Thoracic aorta (tissue), 2 donors: ENCODE results near the gene SERPINA9. TPM values are rescaled to one million over a fixed set of nuclear protein-coding genes. Genes with fewer than 3 reads are reported as not detected.

ENCODE experiments used
- ATAC-seq: fragments of 150-250 bp; one replicate; pipeline ENCODE4 v1.8.0; 2017; ENCODE audit warnings: low read depth; ENCODE audit not compliant: insufficient number of reproducible peaks, low FRiP score
- DNase-seq: peaks from one replicate; pipeline ENCODE4 v3.0.0-alpha.2; 2020; ENCODE audit warnings: low spot score
- H3K27ac ChIP-seq, 2 donors: fragments of 200-600 bp; sonication (generic); 1 replicate in 1 of 2; 2 replicates in 1 of 2; pipeline ENCODE4 v1.5.1; 2016; ENCODE audit warnings: mild to moderate bottlenecking in 2 of 2, moderate library complexity in 2 of 2
- H3K27me3 ChIP-seq: fragments of 200-600 bp; sonication (generic); replicated peaks from 2 replicates; pipeline ENCODE4 v1.6.0; 2016; ENCODE audit warnings: mild to moderate bottlenecking; ENCODE audit not compliant: insufficient read depth
- H3K36me3 ChIP-seq: fragments of 200-600 bp; sonication (generic); one replicate; pipeline ENCODE4 v1.5.1; 2016
- H3K4me1 ChIP-seq, 2 donors: fragments of 200-600 bp; sonication (generic); 1 replicate in 1 of 2; 2 replicates in 1 of 2; pipeline versions ENCODE4 v1.5.1 to v1.6.0; 2016; ENCODE audit warnings: low read depth in 2 of 2, mild to moderate bottlenecking in 1 of 2; ENCODE audit not compliant: control insufficient read depth in 1 of 2
- H3K4me3 ChIP-seq: fragments of 200-600 bp; sonication (generic); 2 replicates; pipeline ENCODE4 v1.5.1; 2016; ENCODE audit warnings: mild to moderate bottlenecking
- H3K9me3 ChIP-seq: fragments of 200-600 bp; sonication (generic); 2 replicates; pipeline ENCODE4 v1.5.1; 2016
- total RNA-seq, 2 donors: library from RNA; depleted of rRNA; stranded (reverse); fragments of >200 nt; gene quantifications; one replicate each; pipeline versions ENCODE4 v1.1.0 to v1.2.3, GENCODE V29; 2016
- TF ChIP-seq, protein P1 (sequence below): fragments of 200-600 bp; sonication (generic); IDR thresholded peaks from one replicate; pipeline ENCODE4 v1.5.1; 2019; ENCODE audit warnings: antibody characterized with exemption

SERPINA9 gene
- total RNA-seq, 2 donors from 2014 or later = 2.3 TPM; not detected in 1

DNA sequence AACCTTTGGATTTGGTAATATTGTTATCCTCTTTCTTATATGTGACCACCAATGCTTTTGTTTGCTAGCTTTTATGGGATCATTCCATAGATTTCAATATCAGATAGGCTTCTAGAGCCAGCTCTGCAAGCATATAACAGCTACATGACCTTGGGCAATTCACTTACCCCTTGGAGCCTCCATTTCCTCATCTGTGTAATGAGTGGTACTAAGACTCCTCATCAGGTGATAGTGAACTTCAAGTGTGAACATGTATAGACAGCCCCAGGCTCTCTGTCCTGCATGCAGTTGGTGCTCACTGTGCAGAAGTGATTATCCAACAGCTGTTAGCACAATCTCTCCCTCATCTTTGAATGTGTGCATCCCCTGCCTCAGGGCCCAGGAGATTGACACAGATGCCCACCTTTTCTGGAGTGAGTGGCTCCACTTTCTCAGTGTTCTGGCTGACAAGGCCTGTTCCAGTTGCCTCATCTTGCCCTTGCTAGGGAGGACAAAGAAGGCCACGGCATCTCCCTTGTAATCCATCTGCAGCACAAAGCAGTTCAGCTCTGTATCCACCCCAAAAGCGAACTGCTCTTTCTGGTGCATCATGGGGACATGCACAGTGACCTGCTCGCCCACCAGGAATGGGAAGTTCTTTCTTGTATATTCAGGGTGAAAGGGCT lies 9.2 kb downstream of the SERPINA9 start:
- DNase-seq = no peak
- H3K27ac ChIP-seq = no peak overlapping the region
- TF ChIP-seq, protein P1, sequence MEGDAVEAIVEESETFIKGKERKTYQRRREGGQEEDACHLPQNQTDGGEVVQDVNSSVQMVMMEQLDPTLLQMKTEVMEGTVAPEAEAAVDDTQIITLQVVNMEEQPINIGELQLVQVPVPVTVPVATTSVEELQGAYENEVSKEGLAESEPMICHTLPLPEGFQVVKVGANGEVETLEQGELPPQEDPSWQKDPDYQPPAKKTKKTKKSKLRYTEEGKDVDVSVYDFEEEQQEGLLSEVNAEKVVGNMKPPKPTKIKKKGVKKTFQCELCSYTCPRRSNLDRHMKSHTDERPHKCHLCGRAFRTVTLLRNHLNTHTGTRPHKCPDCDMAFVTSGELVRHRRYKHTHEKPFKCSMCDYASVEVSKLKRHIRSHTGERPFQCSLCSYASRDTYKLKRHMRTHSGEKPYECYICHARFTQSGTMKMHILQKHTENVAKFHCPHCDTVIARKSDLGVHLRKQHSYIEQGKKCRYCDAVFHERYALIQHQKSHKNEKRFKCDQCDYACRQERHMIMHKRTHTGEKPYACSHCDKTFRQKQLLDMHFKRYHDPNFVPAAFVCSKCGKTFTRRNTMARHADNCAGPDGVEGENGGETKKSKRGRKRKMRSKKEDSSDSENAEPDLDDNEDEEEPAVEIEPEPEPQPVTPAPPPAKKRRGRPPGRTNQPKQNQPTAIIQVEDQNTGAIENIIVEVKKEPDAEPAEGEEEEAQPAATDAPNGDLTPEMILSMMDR = no peak
- no peaks in the 10 kb centered on the region for H3K9me3 ChIP-seq
- H3K36me3 ChIP-seq = no peaks in the 10 kb centered on the region
- no peaks in the 10 kb centered on the region for H3K27me3 ChIP-seq
- no peaks in the 10 kb centered on the region for H3K4me1 ChIP-seq
- ATAC-seq = no peak
- H3K4me3 ChIP-seq = no peak overlapping the region

DNA sequence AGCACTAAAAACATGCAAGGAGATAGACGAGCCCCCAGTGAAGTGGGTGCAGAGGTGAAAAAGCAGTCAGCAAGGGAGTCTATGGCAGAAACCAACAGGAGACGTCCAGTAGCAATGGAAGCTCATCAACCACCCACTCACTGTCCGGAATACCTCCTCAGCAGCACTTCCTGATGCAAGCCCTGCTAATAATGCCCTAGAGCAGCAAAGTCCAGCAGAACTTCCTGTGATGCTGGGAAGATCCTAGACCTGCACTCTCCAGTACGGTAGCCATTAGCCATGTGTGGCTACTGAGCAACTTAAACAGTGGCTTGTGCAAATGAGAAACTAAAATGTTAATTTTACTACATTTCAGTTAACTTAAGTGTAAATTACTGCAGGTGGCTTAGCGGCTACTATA lies 11.0 kb downstream of the SERPINA9 start:
- Histone ChIP-seq H3K27me3 (no peaks in the 10 kb centered on the region), H3K36me3 (no peaks in the 10 kb centered on the region), H3K4me1 (no peaks in the 10 kb centered on the region), H3K27ac (no peak overlapping the region), H3K9me3 (no peaks in the 10 kb centered on the region), H3K4me3 (no peak overlapping the region)
- ATAC-seq (no peak), DNase-seq (no peak)
- TF ChIP-seq, protein P1 = no peak

DNA sequence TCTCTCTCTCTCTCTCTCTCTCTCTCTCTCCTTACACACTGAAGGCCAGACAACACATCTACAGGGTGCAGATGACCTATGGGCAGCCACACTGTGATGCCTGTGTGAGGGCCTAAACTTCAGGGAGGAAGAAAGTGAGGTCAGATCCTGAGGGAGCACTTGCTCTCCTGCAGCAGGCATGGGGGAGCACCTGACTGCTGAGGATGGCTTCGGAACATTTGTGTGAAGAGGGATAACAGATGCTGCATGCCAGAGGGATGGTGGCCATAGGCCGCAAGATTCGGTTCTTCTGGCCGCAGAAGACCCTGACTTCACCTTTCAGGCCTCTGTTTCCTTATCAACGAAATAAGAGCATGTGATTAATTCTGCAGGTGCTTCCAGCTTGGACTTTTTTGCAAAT lies 11.7 kb downstream of the SERPINA9 start:
- Histone ChIP-seq H3K4me3 (no peak overlapping the region), H3K9me3 (no peaks in the 10 kb centered on the region), H3K4me1 (no peaks in the 10 kb centered on the region), H3K36me3 (no peaks in the 10 kb centered on the region), H3K27ac (no peak overlapping the region), H3K27me3 (no peaks in the 10 kb centered on the region)
- DNase-seq (no peak), ATAC-seq (no peak)
- TF ChIP-seq, protein P1 = no peak

DNA sequence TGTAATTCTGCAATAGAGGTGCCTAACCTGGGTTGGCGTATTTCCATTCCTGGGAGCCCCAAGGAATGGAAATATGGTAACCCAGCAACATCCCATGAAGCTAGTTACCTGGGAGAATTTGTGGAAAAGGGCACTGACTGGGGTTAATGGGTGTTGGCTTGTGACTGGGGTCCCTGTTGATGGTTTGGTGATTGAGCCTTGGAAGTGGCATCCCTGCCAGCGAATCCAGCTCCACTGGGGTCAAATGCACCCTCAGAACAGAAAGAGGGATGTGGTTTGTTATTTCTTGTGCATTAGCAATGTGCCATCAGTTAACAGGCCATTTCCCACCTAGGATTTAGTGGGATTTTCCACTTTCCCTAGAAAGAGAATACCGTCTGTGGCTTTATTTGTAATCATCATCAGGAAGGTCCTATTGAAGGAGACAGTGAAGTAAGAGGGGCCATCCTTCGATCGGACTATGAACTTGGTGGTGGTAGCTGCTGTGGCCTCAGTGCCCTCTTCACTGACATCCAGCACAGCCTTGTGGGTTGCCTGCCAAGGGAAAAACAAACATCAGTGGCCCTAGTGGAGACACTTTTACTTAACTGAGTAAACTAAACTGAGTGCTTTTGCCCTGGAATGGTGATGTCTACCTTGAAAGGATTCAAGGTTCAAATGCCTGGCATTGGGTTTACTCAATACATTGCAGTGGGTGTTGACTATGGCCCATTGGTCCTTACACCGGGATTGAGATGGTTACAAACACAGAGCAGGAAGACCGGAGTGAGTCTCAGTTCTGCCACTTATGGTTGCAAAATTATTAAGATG lies 13.0 kb downstream of the SERPINA9 start:
- Histone ChIP-seq H3K4me3 (no peak overlapping the region), H3K27ac (no peak overlapping the region), H3K27me3 (no peaks in the 10 kb centered on the region), H3K36me3 (no peaks in the 10 kb centered on the region), H3K9me3 (no peaks in the 10 kb centered on the region), H3K4me1 (no peaks in the 10 kb centered on the region)
- TF ChIP-seq, protein P1 = no peak
- DNase-seq (no peak), ATAC-seq (no peak)

DNA sequence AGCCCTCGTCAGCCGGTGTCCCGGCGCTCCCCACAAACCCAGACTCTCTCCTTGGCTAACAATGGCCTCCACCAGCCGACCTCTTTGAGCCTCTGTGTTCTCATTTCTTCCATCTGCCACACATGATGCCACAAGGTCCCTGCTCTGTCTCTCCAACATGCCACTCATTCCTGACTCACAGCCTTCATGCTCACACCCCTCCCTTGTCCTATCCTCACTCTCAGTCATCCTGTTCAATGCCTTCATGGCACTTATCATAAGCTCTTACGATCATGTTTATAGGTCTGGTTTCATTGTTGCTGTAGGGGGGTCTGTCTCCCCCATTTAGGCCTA lies 13.8 kb downstream of the SERPINA9 start:
- no peak overlapping the region for H3K27ac ChIP-seq
- no peak overlapping the region for H3K4me3 ChIP-seq
- no peaks in the 10 kb centered on the region for H3K36me3 ChIP-seq
- ATAC-seq (no peak), DNase-seq (no peak)
- H3K27me3 ChIP-seq = no peaks in the 10 kb centered on the region
- no peaks in the 10 kb centered on the region for H3K4me1 ChIP-seq
- H3K9me3 ChIP-seq = no peaks in the 10 kb centered on the region
- TF ChIP-seq, protein P1 = no peak
